Fibroblast of mammary gland (primary cell): ENCODE measurements around the gene ART5.
"Not testable (repeated sequence)": the region's sequence is repeated elsewhere in the genome, so short reads cannot be mapped to it uniquely, and the experiment has no call there.

Experiments
- DNase-seq: peaks from one replicate; pipeline ENCODE4 v3.0.0-alpha.2; 2010; ENCODE audit warnings: low read depth
- H3K4me3 ChIP-seq: 2 replicates; pipeline ENCODE4 v1.5.1; 2011; ENCODE audit warnings: low read depth, mild to moderate bottlenecking, low read length, moderate library complexity; ENCODE audit not compliant: control insufficient read depth
- TF ChIP-seq, protein P1 (sequence below): conservative IDR thresholded peaks from 2 replicates; pipeline ENCODE4 v1.5.1; 2011; ENCODE audit warnings: low read depth, low read length, inconsistent platforms; ENCODE audit not compliant: control insufficient read depth, insufficient read depth

The ART5 gene

DNA sequence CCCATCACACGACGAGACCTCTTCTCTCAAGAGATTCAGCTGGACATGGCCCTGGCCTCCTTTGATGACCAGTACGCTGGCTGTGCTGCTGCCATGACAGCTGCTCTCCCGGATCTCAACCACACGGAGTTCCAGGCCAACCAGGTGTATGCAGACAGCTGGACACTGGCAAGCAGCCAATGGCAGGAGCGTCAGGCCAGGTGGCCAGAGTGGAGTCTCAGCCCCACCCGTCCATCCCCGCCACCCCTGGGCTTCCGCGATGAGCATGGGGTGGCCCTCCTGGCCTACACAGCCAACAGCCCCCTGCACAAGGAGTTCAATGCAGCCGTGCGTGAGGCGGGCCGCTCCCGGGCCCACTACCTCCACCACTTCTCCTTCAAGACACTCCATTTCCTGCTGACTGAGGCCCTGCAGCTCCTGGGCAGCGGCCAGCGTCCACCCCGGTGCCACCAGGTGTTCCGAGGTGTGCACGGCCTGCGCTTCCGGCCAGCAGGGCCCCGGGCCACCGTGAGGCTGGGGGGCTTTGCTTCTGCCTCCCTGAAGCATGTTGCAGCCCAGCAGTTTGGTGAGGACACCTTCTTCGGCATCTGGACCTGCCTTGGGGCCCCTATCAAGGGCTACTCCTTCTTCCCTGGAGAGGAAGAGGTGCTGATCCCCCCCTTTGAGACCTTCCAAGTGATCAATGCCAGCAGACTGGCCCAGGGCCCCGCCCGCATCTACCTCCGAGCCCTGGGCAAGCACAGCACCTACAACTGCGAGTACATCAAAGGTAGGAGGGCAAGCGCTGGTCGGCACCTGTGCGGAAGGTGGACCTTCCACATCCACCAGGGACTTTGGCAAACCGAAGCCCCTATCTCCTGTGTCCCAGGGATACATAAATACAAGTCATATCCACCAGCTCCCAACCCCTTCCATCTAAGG, 18.1 kb upstream of the ART5 start:
- H3K4me3 ChIP-seq, result no peak overlapping the region
- TF ChIP-seq, protein P1, sequence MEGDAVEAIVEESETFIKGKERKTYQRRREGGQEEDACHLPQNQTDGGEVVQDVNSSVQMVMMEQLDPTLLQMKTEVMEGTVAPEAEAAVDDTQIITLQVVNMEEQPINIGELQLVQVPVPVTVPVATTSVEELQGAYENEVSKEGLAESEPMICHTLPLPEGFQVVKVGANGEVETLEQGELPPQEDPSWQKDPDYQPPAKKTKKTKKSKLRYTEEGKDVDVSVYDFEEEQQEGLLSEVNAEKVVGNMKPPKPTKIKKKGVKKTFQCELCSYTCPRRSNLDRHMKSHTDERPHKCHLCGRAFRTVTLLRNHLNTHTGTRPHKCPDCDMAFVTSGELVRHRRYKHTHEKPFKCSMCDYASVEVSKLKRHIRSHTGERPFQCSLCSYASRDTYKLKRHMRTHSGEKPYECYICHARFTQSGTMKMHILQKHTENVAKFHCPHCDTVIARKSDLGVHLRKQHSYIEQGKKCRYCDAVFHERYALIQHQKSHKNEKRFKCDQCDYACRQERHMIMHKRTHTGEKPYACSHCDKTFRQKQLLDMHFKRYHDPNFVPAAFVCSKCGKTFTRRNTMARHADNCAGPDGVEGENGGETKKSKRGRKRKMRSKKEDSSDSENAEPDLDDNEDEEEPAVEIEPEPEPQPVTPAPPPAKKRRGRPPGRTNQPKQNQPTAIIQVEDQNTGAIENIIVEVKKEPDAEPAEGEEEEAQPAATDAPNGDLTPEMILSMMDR, result no peak
- DNase-seq, result no peak

DNA sequence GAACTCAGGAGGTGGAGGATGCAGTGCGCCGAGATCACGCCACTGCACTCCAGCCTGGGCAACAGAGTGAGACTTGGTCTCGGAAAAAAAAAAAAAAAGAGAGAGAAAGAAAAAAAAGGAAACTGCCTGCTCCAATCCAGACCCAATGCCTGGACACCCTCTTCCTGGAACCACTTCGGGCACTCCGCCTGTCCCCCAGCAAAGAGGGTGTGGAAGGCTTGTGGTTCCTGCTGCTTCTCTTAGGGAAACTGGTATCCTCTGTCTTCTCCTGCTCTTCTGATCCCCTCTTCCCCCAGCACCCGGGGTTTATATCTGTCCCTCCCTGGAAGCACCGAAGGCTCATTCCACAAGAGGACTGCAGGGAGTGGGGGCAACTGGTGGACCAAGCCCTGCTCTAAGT, 16.5 kb upstream of the ART5 start:
- TF ChIP-seq, protein P1, result no peak
- H3K4me3 ChIP-seq, result no peak overlapping the region
- DNase-seq, result no peak

- DNase-seq, H3K4me3 ChIP-seq: not testable (repeated sequence)
These were observed 15.5 kb upstream of the ART5 start for GRCh38 chr11:3657331-3657730.

- DNase-seq, result no peak
- TF ChIP-seq, protein P1, result no peak
- no peak overlapping the region for H3K4me3 ChIP-seq
These were observed 13.8 kb upstream of the ART5 start for GRCh38 chr11:3655547-3655946.

GRCh38 chr11:3652514-3652913, 10.7 kb upstream of the ART5 start:
- not testable (repeated sequence) for DNase-seq, H3K4me3 ChIP-seq

- not testable (repeated sequence) for H3K4me3 ChIP-seq, DNase-seq
These were observed 7.6 kb upstream of the ART5 start for GRCh38 chr11:3649374-3649773.

GRCh38 chr11:3648843-3649242, 7.1 kb upstream of the ART5 start:
- DNase-seq, H3K4me3 ChIP-seq: not testable (repeated sequence)

DNA sequence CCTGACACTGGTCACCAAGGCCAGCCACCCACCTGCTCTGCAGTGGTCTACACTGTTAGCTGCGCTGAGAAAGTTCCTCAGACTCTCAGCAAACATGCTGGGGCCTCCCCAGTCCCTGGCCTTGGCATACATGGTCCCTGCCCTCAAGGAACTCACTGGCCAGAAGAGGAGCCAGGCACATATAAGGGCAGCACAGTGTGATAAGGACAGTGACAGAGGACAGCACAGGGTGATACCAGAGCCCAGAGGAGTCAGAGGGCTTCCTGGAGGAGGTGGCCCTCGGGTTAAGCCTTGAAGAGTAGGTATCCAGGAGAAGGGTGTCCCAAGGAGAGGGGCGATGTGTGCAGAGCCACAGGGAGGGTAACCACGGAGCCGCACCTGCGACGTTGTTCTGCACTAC, 3.8 kb upstream of the ART5 start:
- H3K4me3 ChIP-seq, result no peak overlapping the region
- no peak for DNase-seq
- TF ChIP-seq, protein P1, result no peak

- TF ChIP-seq, protein P1, result no peak
- peak; percentile 11 for DNase-seq
- no peak within 1 kb of the TSS for H3K4me3 ChIP-seq
These were observed 3.0 kb upstream of the ART5 start, which contains the start of gene ART1 for GRCh38 chr11:3644817-3645235. Gene ART1, plus strand, starts transcription at chr11:3645128. Its CDS starts 14,086 bp downstream, at chr11:3659214.

- DNase-seq, H3K4me3 ChIP-seq: not testable (repeated sequence)
These were observed 1.3 kb upstream of the ART5 start for GRCh38 chr11:3643102-3643546.
